CD4-positive, alpha-beta T cell treated with Interleukin-15 for 1 hour (primary cell): ENCODE data around the gene CIAO2A.
"Not testable (repeated sequence)": the region's sequence is repeated elsewhere in the genome, so short reads cannot be mapped to it uniquely, and the experiment has no call there.

Experiments used
- DNase-seq: peaks from one replicate; pipeline ENCODE4 v3.0.0-alpha.2; 2020

Gene CIAO2A

GRCh38 chr15:64111679-64112050, 18.0 kb upstream of the CIAO2A start:
- DNase-seq: no peak

GRCh38 chr15:64110950-64111678, 17.5 kb upstream of the CIAO2A start:
- no peak for DNase-seq

DNA sequence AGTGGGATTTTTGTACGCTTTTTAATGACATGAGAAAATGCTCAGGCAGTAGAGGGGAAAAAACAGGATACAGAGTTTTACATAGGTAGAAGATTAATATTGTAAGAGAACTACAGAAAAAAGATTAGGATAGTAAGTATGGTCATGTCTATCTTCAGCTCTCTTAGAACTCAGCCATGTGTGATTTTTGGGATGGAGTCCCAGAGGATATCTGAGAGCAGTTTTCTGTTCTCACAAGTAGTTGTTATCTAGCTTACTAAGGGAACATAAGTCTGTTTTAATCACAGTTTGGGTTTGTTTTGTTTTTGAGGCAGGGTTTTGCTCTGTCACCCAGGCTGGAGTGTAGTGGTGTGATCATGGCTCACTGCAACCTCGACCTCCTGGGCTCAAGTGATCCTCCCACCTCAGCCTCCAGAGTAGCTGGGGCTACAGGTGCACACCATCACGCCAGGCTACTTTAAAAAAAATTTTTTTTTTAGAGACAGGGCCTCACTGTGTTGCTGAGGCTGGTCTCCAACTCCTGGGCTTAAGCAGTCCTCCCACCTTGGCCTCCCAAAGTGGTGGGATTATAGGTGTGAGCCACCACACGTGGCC, 16.6 kb upstream of the CIAO2A start:
- not testable (repeated sequence) for DNase-seq

DNA sequence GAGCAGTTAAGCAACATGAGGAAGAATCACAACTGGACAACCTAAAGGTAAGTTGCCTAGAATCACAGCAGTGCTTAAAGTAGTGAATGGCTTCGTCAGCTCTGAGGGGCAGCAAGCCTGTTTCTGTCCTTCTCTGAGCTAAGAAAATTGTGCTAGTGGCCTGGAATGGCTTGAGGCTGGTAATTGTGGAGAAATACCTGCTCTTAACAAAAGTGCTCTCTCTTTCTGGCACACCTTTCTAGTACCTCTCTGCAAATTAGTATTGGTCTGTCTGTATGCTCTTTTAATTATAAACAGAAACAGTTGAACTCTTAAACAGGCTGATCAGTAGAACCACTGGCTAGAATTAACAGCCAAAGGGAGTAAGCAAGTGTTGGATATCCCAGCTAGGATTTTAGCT, 13.7 kb upstream of the CIAO2A start:
- no peak for DNase-seq

DNA sequence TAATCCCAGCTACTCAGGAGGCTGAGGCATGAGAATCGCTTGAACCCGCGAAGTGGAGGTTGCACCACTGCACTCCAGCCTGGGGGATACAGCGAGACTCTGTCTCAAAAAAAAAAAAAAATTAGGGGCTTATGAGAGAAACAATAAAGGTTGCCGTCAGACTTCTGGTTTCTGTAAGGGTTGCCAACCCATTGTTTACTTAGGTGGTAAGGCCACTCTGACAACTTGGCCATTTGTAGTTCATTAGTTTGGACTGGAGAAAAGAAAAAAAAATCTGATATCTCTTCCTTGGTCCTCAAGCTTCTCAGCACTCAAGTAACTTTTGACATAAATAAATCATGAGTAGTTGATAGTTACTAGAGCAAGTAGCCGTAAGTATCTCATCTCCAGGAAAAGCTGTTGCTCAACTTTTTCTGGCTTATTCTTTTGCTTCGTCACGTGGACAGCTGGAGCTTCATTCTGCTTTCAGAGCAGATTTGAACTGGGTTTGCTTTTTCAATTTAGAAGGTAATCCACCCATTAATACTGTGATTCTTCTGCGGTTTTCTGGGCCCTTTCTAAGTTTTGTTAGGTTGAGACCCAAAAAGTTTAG, 11.6 kb upstream of the CIAO2A start:
- DNase-seq: no peak

GRCh38 chr15:64102497-64102896, 8.9 kb upstream of the CIAO2A start:
- no peak for DNase-seq

- no peak for DNase-seq
These were observed 7.3 kb upstream of the CIAO2A start for GRCh38 chr15:64100958-64101357.

DNA sequence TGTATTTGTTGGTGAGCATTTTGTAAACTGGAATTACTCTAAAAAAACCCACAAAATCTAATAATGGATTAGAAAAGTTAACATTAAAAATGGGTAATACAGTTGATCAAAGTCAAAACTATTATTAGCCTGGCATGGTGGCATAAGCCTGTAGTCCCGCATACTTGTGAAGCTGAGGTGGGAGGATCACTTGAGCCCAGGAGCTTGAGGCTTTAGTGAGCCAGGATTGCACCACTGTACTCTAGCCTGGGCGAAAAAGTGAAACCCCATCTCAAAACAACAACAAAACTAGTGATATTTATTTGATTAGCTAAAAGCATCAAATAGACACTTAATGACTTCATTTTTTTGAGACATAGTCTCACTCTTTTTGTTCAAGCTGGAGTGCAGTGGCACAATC, 5.7 kb upstream of the CIAO2A start:
- no peak for DNase-seq

GRCh38 chr15:64096668-64097384, 3.2 kb upstream of the CIAO2A start:
- no peak for DNase-seq

DNA sequence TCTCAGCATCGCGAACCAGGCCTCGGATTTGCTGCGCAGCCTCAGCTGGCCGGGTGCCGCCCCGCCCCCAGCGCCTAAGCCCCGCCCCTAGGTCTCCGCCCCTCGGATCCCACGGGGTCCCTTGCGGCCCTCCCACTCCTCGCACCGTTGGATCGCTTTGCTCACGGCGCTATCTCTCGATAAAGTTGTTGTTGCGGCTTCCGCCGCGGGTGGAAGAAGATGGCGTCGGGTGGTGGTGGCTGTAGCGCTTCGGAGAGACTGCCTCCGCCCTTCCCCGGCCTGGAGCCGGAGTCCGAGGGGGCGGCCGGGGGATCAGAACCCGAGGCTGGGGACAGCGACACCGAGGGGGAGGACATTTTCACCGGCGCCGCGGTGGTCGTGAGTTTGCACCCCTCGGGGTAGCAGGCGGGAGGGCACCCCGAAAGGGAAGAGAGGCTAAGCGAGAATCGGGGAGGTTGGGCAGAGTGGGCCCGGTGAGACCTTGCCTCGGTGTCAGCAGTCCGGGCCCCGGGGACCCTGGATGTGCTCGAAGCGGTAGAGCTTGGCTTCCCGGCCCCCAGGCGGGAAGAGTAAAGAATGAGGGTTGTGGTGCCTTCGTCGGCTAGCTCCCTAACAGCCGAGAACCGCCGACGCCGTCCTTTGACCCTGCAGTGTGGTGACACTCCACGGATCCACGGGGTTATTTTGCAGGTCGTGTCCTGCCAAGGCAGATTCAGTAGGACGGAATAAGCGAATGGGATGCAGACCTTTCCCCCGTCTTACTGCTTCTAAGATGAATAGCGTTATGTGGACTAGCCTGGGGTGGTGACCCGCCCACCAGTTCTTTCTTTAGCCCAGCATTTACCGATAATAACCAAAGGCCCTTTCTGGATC, 2.4 kb upstream of the CIAO2A start, which contains the start of gene SNX1:
Gene SNX1, plus strand, starts transcription at position 188 of the 873 bp plus-strand sequence. Its CDS starts 32 bp downstream, at position 220.
- DNase-seq: peak; percentile 95

- DNase-seq: no peak
These were observed 1.8 kb upstream of the CIAO2A start for GRCh38 chr15:64095431-64095794.

DNA sequence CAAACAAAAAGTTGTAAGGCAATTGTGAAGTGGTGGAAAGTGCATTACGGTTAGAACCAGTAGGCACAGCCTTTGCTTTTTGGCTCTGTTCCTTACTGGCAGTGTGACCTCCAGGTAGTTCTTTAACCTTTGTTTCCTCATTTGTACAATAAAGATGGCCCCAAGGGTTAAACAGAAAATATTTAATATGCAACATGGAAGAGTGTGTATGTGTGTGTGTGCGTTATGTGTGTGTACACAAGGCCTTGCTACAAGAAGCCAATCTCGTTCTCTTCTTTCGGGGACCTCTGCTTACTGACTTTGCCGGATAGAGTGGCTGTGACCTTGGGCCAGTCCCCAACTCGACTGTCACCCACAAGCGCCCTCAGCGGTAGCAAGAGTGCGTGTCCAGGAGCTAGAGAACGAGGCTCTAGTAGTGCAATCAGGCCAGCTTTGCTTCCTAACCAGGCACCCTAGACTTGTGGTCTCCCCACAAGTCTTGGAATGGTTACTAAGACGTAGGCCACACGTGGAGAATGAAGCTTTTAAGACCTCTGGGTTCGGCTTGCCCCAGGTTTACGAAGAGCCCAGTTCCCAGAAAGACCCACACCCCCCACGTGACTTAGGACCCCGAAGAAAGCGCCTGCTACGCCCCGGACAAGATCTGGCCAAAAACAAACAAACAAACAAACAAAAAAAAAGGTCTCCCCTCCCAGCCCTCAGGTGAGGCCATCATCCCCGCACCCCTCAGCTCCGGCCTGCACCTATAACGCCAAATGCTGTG, 593 bp downstream of the CIAO2A start:
- DNase-seq: peak; percentile 53

DNA sequence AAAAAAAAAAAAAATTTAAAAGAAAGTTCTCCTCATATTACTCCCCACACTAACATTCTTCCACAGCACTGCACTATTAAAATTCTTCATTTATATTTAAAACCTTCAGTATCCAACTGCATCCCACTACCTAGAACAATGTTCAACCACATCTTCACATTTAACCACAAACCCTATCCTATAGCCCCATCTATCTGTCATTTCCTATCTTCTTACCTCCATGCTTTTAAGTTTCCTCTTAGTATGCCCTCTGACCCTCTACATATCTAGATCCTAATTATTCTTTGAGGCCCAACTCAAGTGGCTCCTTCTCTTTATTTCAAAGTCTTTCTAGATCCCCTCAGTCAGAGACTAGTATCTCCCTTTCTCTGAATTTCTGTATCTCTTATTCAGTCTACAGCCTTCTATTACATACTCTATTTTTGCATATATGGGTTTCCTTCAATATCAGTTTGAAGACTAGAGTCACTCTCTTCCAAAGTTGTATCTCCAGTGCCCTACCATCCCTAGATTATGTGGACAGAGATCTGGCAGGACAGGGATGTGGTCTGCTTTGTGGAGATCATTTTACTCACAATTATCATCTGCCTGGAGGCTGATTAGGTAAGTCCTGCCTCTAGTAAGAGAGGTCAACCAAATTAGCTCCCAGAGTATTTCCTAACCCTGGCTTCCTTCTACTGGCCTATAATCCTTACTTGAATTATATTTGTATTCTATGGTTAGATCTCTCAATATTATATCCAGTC, 1.4 kb downstream of the CIAO2A start:
- DNase-seq: no peak

DNA sequence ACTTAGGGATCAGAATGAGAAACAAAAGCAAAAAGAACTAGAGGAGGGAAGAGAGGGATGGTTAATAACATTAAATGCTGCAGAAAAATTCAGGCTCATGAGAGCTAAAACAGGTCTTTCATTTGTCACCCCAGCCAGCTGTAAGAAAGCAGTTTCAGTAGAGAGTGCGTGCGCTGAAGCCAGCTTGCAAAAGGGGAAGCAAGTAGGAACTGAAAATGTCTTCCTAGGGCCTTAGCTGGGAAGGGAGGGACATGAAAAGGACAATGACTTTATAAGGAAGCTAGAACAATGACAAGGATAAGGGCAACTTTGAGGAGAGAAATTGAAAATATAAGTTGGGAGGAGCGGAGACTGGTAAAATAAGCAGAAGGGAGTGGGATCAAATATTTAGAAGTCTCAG, 3.1 kb downstream of the CIAO2A start:
- DNase-seq: peak; percentile 44

- DNase-seq: peak; percentile 55
These were observed 3.9 kb downstream of the CIAO2A start for GRCh38 chr15:64089543-64090280.

DNA sequence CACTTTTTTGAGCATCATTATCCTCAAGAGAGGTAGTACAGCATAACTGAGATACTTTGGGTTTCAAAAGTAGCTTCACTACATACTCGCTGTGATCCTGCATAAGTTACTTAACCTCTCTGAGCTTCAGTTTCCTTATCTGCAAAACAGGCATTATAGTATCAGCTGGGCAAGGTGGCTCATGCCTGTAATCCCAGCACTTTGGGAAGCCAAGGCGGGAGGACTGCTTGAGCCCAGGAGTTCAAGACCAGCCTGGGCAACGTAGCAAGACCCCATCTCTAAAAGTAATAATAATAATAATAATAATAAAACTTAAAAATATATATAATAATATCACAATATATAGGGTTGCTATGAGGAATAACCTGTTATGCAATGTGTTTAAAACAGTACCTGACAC, 10.9 kb downstream of the CIAO2A start:
- DNase-seq: no peak

GRCh38 chr15:64073496-64073895, 20.1 kb downstream of the CIAO2A start:
- DNase-seq: not testable (repeated sequence)

GRCh38 chr15:64072812-64073211, 20.8 kb downstream of the CIAO2A start:
- no peak for DNase-seq

DNA sequence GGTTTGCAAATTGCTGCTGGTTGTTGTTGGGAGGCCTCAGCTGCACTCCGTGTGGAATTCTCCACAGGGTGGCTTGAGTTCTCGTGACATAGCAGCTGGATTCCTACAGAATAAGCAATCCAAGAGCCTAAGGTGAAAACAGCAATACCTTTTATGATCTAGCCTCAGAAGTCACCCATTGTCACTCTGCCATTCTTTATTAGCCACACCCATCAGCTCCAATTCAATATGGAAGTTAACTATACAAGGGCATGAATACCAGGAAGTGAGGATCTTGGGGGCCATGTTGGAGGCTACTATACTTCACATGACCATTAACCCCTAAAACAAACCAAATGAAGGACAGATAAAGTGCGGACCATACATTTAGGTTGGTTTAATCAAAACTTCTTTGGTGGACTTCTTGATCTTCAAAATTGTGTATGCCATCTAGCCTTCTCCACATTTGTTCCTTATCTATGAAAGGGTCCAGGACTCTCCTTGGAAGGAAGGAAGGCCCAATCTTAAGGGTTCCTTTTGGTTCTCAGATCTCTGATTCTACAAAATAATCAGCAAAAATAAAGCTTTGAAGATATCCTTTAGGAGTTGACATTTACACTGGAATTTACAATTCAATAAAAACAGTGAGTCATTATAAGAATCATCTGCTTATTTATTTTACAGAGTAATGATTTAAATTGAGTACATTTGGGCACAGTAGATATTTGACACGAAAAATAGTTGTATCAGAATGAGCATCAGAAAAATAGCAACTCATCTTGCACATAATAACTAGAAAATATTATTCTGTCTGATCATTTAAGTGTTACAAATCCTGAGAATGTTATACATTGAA, 21.5 kb downstream of the CIAO2A start:
- DNase-seq: no peak
